Right ventricle myocardium superior (tissue), 1 donor: ENCODE results near the gene RIC3. TPM values are rescaled to one million over a fixed set of nuclear protein-coding genes. Genes with fewer than 3 reads are reported as not detected.

Experiments used
- ATAC-seq: fragments of 200-7000 bp; cut with Tn5 transposase; one replicate; pipeline ENCODE4 v1.9.1; 2020; ENCODE audit warnings: mild to moderate bottlenecking; ENCODE audit not compliant: poor library complexity
- DNase-seq: peaks from one replicate; pipeline ENCODE4 v3.0.0-alpha.2; 2020
- intact Hi-C: fragments of 100-400 bp; cut with DNase I; formaldehyde crosslinking; loops from one replicate; pipeline ENCODE4 v1.11.2; 2022
- total RNA-seq: library from RNA; stranded (reverse); fragmentation: NEBNext Ultra II Directional; extraction: Animal tissue kit (Norgen Biotek cat#: 25700); gene quantifications from one replicate; pipeline ENCODE4 v1.2.1, GENCODE V29; 2021
- donor health status: DM: no; HTN: yes; CAD: no; lungs with severe emphysema.

The RIC3 gene
- total RNA-seq, 1 donor from 2014 or later, result 11.1 TPM

DNA sequence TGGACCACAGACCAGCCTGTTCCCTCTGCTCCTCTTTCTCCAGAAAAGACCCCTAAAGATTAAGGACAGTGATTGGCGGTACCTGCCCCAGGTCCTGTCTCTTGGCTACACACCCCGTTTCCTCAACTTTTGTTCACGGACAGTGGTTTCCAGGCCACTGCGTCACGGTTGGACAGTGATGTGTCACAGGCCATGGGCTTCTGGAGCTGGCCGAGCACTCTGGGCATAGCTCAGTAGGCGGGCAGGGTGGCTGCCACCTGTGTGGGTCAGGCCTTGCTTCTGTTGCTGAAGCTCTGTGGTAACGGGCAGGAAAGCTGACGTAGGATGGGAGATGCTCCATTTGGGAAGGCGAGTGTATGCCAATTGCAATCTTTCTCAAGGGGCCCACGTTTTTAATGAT is 74.2 kb downstream of the RIC3 start:
- intact Hi-C loops, result no loop called here
- DNase-seq, result no peak
- no peak for ATAC-seq

DNA sequence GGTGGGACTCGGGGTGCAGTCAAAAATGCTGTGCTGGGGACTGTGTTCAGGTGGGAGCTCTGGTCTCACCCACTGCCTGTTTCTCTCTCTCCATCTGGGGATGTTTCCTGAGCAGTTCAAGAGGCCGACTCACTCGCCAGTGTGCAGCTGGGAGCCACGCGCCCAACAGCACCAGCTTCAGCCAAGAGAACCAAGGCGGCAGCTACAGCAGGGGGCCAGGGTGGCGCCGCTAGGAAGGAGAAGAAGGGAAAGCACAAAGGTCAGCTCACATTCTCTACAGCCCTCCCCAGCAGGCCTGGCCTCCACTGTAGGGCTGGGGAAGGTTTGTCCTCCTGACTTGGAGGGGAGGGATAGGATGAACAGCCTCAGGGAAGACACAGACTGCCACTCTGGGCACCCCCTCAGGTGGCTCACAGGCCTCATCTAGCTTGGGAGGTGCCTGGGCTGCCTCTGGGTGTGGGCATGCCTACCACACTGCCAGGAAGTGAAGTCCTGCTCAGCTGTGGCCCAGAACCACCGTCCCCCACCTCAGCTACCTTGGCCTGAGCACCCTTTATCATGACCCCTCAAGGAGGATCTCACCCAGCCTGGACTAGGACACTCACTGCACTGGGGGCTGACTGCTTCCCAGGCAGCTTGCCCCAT is 74.8 kb downstream of the RIC3 start:
- no peak for DNase-seq
- intact Hi-C loops, result no loop called here
- ATAC-seq, result no peak

DNA sequence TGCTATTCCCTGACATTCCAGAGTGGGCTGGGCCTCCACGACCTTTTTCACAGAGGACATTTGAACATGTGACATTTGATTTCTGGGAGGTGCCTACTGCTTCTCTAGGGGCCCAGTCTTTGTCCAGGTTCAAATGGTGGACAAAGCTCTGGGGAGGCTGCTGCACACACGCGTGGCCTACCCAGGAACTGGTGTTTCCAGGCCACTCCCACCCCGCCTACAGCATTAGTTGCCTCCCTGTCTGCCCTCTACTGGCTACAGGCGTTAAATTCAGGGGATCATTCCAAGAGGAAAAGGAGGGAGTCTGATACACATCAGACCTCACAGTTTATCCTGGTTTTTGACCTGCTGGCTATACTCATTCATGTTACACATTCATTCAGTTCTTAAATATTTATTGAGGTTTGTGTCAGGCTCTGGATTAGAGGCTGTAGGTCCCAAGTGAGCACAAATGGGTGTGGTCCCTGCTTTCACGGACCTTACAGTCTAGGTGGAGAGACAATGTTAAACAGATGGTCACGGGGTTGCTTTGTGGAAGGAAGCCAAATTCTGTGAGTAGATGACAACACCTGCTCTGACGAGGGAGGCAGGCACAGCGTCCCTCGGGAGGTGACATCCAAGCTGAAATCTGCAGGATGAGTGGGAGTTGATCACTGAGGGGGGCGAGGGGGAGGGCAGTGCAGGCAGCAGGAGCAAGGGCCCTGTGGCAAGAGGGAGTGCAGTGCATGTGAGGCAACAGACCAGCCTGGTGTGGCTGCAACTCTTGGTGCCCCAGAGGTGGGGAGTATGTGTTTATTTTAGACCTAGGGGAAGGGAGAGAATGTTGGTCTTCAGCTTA is 76.0 kb downstream of the RIC3 start:
- ATAC-seq (peak; percentile 62), DNase-seq (peak; percentile 76)
- intact Hi-C loops, result no loop called here

DNA sequence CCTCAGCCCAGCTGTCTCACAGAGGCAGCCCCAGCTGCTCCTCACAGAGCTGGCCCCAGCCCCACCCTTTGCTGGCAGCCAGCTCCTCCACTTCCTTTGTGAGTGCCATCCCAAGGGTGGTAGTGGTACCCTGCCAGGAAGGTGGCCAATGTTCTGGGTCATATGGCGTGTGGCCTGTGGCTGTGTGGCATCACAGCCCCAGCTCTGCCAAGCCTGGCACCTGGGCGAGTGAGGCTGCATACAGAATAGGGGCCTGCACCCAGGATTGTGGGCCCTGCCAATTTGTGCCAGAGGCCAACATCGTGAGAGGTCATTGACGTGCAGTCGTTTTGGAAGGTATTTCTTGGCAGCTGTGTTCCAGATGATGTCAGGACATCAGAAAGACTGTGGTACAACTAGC is 77.1 kb downstream of the RIC3 start:
- no peak for DNase-seq
- peak; percentile 29 for ATAC-seq
- intact Hi-C loops, result no loop called here

DNA sequence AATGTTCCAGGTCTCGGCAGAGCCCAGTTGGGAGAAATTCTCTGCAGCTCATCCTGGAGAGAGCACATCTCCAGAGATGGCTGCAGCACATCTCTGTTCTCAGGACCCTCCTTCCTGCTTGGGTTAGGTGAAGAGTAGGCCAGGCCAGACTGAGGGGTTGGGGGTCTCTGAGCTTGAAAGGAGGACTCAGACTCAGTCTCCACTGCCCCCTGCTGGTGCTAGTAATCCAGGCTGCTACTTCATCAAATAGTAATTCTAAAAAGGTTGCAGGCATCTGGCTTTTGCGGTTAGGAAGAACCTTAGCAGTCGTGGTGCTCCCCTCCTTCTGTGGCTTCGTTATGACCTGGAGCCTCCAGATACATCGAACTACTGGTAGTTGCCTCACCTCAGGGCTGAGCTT is 78.1 kb downstream of the RIC3 start:
- DNase-seq (no peak), ATAC-seq (no peak)
- intact Hi-C loops, result no loop called here

DNA sequence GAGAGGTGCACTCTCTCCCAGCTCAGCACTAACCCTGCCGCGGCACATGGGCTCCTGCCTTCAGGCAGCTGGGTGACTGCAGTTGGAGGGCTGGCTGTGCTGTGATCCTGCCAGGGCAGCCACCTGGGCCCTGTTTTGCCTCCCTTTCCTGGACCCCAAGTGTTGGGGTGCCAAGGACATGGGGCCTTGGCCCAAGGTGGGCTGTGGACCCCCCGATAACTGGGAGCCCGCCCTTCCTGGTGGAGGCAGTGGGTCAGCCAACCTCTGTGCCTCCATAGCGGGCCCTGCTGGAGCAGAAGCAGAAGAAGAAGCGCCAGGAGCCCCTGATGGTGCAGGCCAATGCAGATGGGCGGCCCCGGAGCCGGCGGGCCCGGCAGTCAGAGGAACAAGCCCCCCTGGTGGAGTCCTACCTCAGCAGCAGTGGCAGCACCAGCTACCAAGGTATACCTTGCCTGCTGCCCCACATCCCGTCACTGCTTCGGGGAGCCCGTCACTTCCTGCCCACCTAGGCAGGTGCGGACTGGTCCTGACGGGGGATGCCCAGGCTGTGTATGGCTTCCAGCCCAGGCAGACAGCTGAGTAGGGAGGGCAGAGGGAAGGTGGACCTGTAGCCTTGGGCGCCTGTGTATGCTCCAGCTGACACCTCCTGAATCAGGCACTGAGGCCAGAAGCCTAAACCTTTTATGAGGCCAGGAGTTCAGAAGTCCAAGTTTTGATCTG is 78.9 kb downstream of the RIC3 start:
- no peak for DNase-seq
- intact Hi-C loops, result no loop called here
- ATAC-seq, result no peak

DNA sequence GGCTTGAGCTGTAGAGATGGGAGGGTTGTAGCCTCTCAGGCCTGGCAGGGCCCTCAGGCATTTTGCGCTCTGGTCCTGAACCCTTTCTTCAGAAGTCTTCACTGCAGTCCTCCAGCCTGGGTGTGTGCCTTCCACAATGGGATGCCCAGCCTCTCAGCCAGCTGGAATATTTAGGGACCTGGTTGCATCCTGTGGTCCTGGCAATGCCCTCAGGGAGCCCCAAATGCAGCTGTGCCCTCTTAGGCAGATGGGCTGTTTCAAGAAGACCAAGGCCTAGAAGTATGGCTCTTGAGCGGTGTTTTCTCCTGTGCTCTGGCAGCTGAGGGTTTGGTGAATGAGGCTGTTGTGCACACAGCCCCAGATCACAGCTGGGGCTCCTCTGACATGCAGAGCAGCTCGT is 81.1 kb downstream of the RIC3 start:
- intact Hi-C loops, result no loop called here
- DNase-seq, result no peak
- no peak for ATAC-seq

DNA sequence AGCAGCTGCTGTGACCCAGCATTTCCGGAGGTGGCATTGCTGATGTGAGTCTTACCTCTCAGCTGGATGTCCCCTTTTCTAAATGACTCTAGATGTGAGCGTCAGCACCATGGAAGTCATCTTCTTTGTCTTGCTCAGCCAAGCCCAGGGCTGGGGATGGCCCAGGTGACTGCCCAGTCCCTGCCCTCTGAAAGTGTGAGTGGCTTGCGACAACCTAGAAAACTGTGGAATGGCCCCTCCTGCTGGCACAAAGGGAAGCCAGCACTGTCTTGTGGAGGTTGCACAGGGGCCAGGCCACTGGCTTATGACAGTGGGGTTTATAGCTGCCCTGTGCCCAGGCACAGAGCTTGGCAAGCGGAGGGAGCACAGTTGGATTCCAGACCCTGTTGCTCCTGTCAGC is 81.6 kb downstream of the RIC3 start:
- DNase-seq (no peak), ATAC-seq (no peak)
- intact Hi-C loops, result no loop called here

DNA sequence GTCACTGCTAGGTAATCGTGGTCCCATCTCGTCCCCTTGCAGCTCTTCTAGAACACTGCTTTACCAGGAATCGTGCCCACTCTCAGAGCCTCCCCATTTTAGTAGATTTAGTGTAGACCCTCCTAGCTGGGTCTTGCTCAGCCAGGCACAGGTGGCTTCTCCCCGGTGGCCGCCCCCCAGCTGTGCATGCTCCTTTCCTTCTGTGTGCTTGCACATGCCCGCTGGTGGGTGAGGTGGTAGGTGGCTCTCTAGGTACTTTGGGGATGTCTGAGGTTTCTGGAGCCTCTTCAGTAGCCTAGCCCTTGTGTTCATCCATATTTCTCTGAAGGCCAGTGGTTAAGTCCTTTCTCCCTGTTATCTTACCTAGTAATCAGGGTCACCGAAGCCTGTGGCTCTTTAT is 82.3 kb downstream of the RIC3 start:
- intact Hi-C loops, result no loop called here
- no peak for ATAC-seq
- no peak for DNase-seq

DNA sequence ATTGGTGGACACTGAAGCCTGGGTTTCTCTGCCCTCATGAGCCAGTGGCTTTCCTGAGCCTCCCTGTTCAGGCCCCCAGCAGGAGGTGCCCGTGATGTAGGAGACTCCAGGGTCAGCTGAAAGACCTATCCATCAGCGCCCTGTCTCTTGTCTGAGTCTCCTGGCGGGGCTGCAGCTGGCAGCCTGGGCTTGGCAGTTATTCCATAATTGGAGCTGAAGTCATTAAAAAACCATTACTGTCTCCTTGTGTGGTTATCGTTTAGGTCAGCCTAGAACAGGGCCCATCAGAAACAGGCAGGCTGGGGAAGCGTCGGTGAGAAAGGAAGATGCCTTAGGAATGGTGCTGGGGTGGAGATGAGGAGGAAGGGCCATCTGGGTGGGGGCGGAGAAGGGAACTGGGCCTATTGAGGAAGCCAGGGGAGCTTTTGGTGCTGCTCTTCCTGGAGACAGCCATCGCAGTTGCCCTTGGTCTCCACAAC is 82.8 kb downstream of the RIC3 start:
- intact Hi-C loops, result no loop called here
- DNase-seq (no peak), ATAC-seq (peak; percentile 45)

DNA sequence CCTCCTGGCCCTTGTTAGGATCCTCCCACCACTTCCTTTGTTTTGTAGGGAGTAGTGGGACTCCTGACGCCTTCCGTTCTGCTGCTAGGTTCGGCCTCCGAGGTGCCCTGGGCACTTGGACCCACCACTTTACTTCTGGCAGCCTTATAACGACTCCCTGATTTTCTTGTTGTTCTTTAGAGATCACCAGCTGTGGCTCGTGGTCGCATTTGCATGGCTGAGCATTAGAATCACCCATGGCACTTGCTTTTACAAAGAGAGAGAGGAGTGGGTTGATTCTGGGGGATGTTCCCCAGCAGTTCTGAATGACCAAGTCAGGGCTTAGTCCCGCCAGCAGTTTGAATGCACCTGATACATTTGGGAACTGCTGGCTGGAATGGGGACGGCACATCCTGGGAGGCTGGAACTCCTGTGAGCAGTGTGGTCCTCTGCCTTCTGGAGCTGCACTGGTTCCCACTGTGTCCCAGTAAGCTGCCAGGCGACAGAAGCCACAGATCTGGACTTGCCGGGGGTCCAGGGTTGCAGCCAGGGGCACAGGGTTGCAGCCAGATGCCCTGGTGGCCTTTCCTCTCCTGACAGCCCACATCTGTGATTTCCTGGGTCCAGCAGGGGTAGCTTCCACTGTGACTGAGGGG is 83.7 kb downstream of the RIC3 start:
- ATAC-seq (no peak), DNase-seq (no peak)
- intact Hi-C loops, result no loop called here

DNA sequence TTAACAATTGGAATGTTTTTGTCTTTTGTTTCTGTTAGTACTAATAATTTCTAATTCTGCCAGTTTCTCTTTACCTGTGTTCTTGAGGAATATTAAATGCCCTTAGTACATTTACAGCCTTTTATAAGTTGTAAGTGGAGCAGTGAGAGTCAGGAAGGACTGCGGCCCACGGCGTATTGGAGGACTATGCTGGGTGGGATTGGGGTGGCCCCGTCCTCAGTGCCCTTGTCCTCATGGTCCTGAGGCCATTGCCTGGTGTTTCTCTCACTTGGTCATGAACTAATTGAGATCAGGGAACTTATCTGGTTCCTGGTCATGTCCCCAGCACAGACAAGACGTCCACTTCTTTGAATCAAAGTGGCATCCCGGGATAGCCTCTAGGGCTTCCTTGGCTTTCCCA is 84.5 kb downstream of the RIC3 start:
- DNase-seq, result no peak
- no peak for ATAC-seq
- intact Hi-C loops, result no loop called here

DNA sequence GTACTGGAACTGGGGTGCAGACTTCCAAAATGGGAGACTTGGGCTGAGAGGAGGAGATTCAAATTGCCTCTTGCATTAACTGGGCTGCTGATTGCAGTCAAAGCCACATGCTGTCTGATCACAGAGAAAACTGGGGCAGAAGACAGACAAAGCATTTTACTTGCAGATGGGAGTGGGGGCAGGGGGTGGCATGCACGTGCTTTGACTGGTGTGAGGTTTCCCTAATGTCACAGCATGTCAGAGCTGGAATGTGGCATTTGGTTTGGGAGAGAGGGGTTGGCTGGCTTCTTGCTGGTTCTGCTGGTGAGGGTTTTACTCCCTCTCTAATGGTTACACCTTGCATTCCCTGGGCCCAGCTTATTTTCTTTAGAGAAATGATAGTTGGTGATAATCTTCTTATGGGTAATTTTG is 84.9 kb downstream of the RIC3 start:
- ATAC-seq, result no peak
- intact Hi-C loops, result no loop called here
- no peak for DNase-seq

DNA sequence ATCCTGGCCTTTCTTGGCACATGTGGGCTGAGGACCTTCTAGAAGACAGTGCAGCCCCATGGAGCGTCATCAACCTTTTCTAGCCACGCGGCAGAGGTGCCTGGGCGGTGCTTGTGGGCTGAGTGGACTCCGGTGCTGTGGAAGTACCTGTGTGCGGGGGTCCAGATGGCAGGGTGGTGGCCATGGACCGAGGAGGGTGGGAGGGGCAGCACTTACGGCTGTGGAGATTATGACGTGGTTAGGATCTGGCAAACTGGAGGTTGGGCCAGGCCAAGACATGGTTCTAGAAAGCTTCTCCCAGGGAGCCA is 85.8 kb downstream of the RIC3 start:
- intact Hi-C loops, result no loop called here
- DNase-seq (no peak), ATAC-seq (no peak)

DNA sequence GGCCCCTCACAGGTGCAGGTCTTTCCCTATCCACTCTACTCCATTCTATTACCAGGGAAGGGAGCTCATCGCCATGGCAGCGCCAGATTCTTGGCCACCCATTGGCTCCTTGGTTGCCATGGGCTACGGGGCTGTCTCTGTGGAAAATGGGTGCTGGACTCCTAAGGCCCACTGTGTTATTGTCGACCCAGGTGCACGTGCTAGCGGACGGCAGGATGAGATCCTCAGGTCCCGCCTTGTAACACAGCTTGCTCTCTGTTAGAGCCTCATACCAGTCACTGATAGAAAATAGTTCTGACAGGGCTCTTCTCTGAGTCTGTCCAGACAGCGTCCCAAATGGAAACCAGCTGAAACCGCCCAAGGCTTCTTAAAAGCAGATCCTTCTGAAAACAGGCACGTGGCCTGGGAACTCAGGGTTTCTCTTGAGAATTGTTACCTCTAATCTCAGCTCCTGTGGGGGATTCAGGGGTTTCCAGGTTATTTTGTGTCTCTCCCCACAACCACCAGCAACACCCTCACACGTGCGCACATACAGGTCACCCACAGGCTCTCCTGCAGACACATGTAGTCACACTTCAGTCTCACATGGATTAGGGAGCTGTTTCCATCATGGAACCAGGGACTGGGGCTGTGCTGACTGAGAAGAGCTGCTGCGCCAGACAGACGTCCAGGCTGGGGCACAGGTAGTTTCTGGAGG is 86.3 kb downstream of the RIC3 start:
- no peak for ATAC-seq
- intact Hi-C loops, result no loop called here
- DNase-seq, result no peak

DNA sequence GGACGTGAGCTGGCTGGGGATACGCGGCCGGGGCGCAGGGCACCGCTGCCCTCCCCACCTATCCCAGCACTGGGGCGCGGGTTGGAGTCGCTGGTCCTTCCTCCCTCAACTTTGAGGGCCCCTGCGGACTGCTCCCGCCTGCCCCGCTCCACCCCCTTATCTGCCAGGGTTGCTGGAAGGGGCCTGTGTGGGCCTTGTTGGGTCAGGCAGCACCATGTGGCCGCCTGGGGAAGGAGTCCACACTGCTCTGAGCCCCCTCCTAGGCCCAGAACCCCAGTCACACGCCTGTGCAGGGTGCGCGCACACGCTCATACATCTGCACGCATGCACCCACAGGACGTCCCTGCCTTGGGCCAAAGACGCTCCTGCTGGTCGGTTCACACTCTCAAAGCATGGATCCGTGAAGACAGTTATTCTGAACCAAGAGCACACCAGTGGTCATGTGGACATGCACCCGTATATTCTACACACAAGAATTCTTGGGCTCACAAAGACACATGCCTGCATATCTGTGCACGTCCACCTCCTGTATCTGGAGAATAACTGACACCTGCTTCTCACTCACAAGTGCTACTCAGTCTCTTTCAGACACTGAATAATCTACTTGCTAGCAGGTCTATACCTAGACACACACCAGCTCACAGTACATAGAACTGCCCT is 87.1 kb downstream of the RIC3 start:
- ATAC-seq (peak; percentile 13), DNase-seq (no peak)
- intact Hi-C loops, result no loop called here

DNA sequence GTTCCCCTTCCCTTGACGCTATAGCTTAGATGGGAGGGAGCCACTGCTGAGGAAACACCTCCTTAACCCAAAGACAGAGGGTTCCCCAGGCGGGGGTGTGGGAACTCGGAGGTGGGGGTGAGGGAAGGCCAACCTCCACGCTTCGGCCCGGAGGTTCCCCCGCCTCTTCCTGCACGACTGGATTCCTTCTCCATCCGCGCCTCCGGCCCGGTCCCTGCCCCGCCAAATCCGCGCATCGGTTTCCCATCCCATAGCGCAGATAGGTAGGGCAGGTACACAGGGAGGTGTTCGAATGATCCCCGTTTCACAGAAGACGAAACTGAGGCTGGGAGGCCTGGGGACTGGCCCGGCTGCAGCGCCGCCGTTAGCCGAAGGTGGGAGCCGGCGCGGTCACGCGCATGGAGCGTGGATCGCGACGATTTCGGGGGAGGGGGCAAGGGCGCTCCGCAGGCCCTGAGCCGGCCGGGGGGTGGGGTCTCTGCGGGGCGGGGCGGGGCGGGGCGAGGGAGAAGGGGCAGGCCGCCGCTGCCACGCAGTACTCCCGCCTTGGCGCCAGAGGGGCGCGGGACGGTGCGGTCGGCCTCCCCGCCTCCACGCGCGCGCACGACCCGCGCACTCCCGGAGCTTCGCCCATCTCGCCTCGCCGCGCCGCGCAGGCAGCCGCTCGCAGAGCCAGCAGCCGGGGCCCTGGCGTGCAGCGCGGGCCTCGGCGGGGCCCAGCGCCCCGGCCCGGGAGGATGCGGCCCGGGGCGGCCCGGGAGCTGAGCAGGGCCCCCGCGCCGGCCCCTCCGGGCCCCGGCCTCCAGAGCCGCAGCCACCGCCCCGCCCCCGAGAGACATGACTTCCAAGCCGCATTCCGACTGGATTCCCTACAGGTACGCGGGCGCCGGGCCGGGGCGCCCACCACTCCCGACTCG is 87.9 kb downstream of the RIC3 start, which contains the start of gene TUB:
TSS of gene TUB (plus strand) at position 538 of the 917 bp plus-strand sequence. CDS start at position 838, 300 bp downstream.
- intact Hi-C loops, result no loop called here
- DNase-seq, result no peak

More for the DNA sequence above, 87.9 kb downstream of the RIC3 start, which contains the start of gene TUB:
- peak; percentile 51 for ATAC-seq
